Measurements from ENCODE around the gene ZNF446. TPM values are rescaled to one million over a fixed set of nuclear protein-coding genes. Genes with fewer than 3 reads are reported as not detected.
A peak's percentile ranks its signal among the peaks of the same experiment; 100 is the strongest.

The ZNF446 gene
- total RNA-seq (10 to 100 TPM; 33.6 to 38.7 TPM), polyA plus RNA-seq (ENCODE audit: insufficient read depth, low read depth, low replicate concordance) (24.3 TPM)
- long read RNA-seq, donor 1, partial matches to known transcripts, result 0 of 5 reads
- long read RNA-seq, donor 1, other reads (novel, unspliced or antisense), result 5 of 5 reads
- long read RNA-seq, donor 2, partial matches to known transcripts, result 0 of 1 reads
- long read RNA-seq, donor 2, other reads (novel, unspliced or antisense), result 0 of 1 reads

- Histone ChIP-seq H3K27ac (peak within 1 kb of the TSS; percentile 73 to 93), H3K36me3 (ENCODE audit: low read depth, missing control alignments) (no peaks in the 10 kb centered on the region), H3K27me3 (no peaks in the 10 kb centered on the region), H3K4me1 (peaks cover 16% of the 10 kb centered on the region), H3K4me3 (peak within 1 kb of the TSS; percentile 66 to 68), H3K9me3 (no peaks in the 10 kb centered on the region)
- WGBS, 2 donors, result 0 to 1% methylated on average over 10 to 63 of the region's 64 CpGs
- peak; percentile 99 for DNase-seq
- TF ChIP-seq POLR2A (IDR thresholded peaks at IDR 0.05) (no peak), CTCF (IDR thresholded peaks at IDR 0.05) (peak in 1 of 3 experiments; percentile 0)
- intact Hi-C loops (cut with DNase I; ENCODE audit: low total_unique reads), result no loop called here
These were observed at the start of gene ZNF446 for GRCh38 chr19:58475714-58476497. TSS of gene ZNF446 (plus strand) at chr19:58476352. CDS start at chr19:58477219, 867 bp downstream.

- DNase-seq, result no peak
- no peaks in the 10 kb centered on the region for H3K27me3 ChIP-seq
- H3K27ac ChIP-seq, result no peak overlapping the region
- 58 to 94% methylated on average over 1 of the region's 1 CpG for WGBS, 2 donors
- no peaks in the 10 kb centered on the region for H3K4me1 ChIP-seq
- TF ChIP-seq CTCF (IDR thresholded peaks at IDR 0.05) (no peak), POLR2A (IDR thresholded peaks at IDR 0.05) (no peak)
- H3K36me3 ChIP-seq (ENCODE audit: low read depth, missing control alignments), result no peaks in the 10 kb centered on the region
- H3K9me3 ChIP-seq, result peaks cover 3% of the 10 kb centered on the region
- H3K4me3 ChIP-seq, result no peak overlapping the region
- intact Hi-C loops (cut with DNase I; ENCODE audit: low total_unique reads), result no loop called here
These were observed 47.5 kb upstream of the ZNF446 start for GRCh38 chr19:58428617-58429016.

- H3K36me3 ChIP-seq (ENCODE audit: low read depth, missing control alignments), result no peaks in the 10 kb centered on the region
- TF ChIP-seq POLR2A (IDR thresholded peaks at IDR 0.05), result no peak
- TF ChIP-seq CTCF (IDR thresholded peaks at IDR 0.05), result no peak
- intact Hi-C loops (cut with DNase I; ENCODE audit: low total_unique reads), result no loop called here
- H3K9me3 ChIP-seq, result peaks cover 3% of the 10 kb centered on the region
- H3K27ac ChIP-seq, result no peak overlapping the region
- DNase-seq, result no peak
- no peaks in the 10 kb centered on the region for H3K4me1 ChIP-seq
- no peak overlapping the region for H3K4me3 ChIP-seq
- H3K27me3 ChIP-seq, result no peaks in the 10 kb centered on the region
These were observed 46.4 kb upstream of the ZNF446 start for GRCh38 chr19:58429745-58430144.

GRCh38 chr19:58434217-58434616 lies 41.9 kb upstream of the ZNF446 start:
- 87 to 100% methylated on average over 2 of the region's 2 CpGs for WGBS, 2 donors
- peaks cover 3% of the 10 kb centered on the region for H3K4me1 ChIP-seq
- DNase-seq, result no peak
- intact Hi-C loops (cut with DNase I; ENCODE audit: low total_unique reads), result no loop called here
- no peak overlapping the region for H3K4me3 ChIP-seq
- TF ChIP-seq POLR2A (IDR thresholded peaks at IDR 0.05), result no peak
- TF ChIP-seq CTCF (IDR thresholded peaks at IDR 0.05), result no peak
- no peak overlapping the region for H3K27ac ChIP-seq
- H3K27me3 ChIP-seq, result no peaks in the 10 kb centered on the region
- H3K9me3 ChIP-seq, result peaks cover 3% of the 10 kb centered on the region
- no peaks in the 10 kb centered on the region for H3K36me3 ChIP-seq (ENCODE audit: low read depth, missing control alignments)

Data from testis (tissue), 5 donors.